Parathyroid adenoma (tissue), 2 donors: ENCODE results near the gene ZNF761.
A peak's percentile ranks its signal among the peaks of the same experiment; 100 is the strongest.

Experiments used
- H2AFZ ChIP-seq: fragments of 300-600 bp; sonication (generic); one replicate; pipeline ENCODE4 v1.7.0; 2017; ENCODE audit warnings: antibody characterized with exemption, mild to moderate bottlenecking
- H3K27ac ChIP-seq: fragments of 300-600 bp; sonication (generic); one replicate; pipeline ENCODE4 v1.7.0; 2017
- H3K27me3 ChIP-seq: fragments of 300-600 bp; sonication (generic); one replicate; pipeline ENCODE4 v1.7.0; 2017; ENCODE audit warnings: low read length; ENCODE audit not compliant: control insufficient read depth, insufficient read depth
- H3K36me3 ChIP-seq: fragments of 300-600 bp; sonication (generic); one replicate; pipeline ENCODE4 v1.7.0; 2017; ENCODE audit warnings: low read length; ENCODE audit not compliant: control insufficient read depth, insufficient read depth
- H3K4me1 ChIP-seq: fragments of 300-600 bp; sonication (generic); one replicate; pipeline ENCODE4 v1.7.0; 2017; ENCODE audit warnings: control low read depth
- H3K4me2 ChIP-seq: fragments of 300-600 bp; sonication (generic); one replicate; pipeline ENCODE4 v1.7.0; 2017; ENCODE audit warnings: low read length
- H3K4me3 ChIP-seq: fragments of 300-600 bp; sonication (generic); one replicate; pipeline ENCODE4 v1.7.0; 2017; ENCODE audit warnings: low read depth, low read length
- H3K79me2 ChIP-seq: fragments of 300-600 bp; sonication (generic); one replicate; pipeline ENCODE4 v1.7.0; 2017; ENCODE audit warnings: control low read depth
- H3K9ac ChIP-seq: fragments of 300-600 bp; sonication (generic); one replicate; pipeline ENCODE4 v1.7.0; 2017; ENCODE audit warnings: mild to moderate bottlenecking
- H3K9me3 ChIP-seq: fragments of 300-600 bp; sonication (generic); one replicate; pipeline ENCODE4 v1.7.0; 2017; ENCODE audit warnings: low read length; ENCODE audit not compliant: control insufficient read depth
- CTCF ChIP-seq: fragments of 300-600 bp; sonication (generic); IDR thresholded peaks from one replicate; pipeline ENCODE4 v1.7.0; 2017; ENCODE audit warnings: antibody characterized with exemption, mild to moderate bottlenecking
- donor health status: primary hyperparathyroidism.

Gene ZNF761

GRCh38 chr19:53431399-53432087 is at the start of gene ZNF761:
Gene ZNF761, plus strand, starts transcription at chr19:53431984. Its CDS starts 15,285 bp downstream, at chr19:53447269.
- Histone ChIP-seq H3K36me3 (no peaks in the 10 kb centered on the region), H3K9ac (peak within 1 kb of the TSS; percentile 14)
- peak; percentile 48 for TF ChIP-seq CTCF

GRCh38 chr19:53388168-53388567 is 43.6 kb upstream of the ZNF761 start:
- no peak overlapping the region for H3K4me3 ChIP-seq
- H3K36me3 ChIP-seq, result no peaks in the 10 kb centered on the region
- no peak for TF ChIP-seq CTCF
- H3K9me3 ChIP-seq, result no peaks in the 10 kb centered on the region
- peaks cover 2% of the 10 kb centered on the region for H3K79me2 ChIP-seq
- H3K27me3 ChIP-seq, result no peaks in the 10 kb centered on the region
- no peak overlapping the region for H3K4me2 ChIP-seq
- H3K9ac ChIP-seq, result no peak overlapping the region
- no peak overlapping the region for H2AFZ ChIP-seq
- H3K27ac ChIP-seq, result no peak overlapping the region
- H3K4me1 ChIP-seq, result no peaks in the 10 kb centered on the region

More at GRCh38 chr19:53431399-53432087, at the start of gene ZNF761:
- H3K27ac ChIP-seq, result peak within 1 kb of the TSS; percentile 81
- peak within 1 kb of the TSS; percentile 91 for H3K4me2 ChIP-seq
- peak within 1 kb of the TSS; percentile 88 for H2AFZ ChIP-seq
- peaks cover 12% of the 10 kb centered on the region for H3K79me2 ChIP-seq
- no peaks in the 10 kb centered on the region for H3K9me3 ChIP-seq
- no peaks in the 10 kb centered on the region for H3K27me3 ChIP-seq
- H3K4me1 ChIP-seq, result peaks cover 10% of the 10 kb centered on the region
- H3K4me3 ChIP-seq, result peak within 1 kb of the TSS; percentile 77

GRCh38 chr19:53388904-53389303 is 42.9 kb upstream of the ZNF761 start:
- Histone ChIP-seq H3K79me2 (peaks cover 2% of the 10 kb centered on the region), H3K9ac (no peak overlapping the region), H3K36me3 (no peaks in the 10 kb centered on the region), H3K27me3 (no peaks in the 10 kb centered on the region), H3K4me1 (peaks cover 1% of the 10 kb centered on the region), H3K9me3 (no peaks in the 10 kb centered on the region), H3K4me3 (no peak overlapping the region), H3K27ac (no peak overlapping the region), H2AFZ (no peak overlapping the region), H3K4me2 (no peak overlapping the region)
- TF ChIP-seq CTCF, result no peak

GRCh38 chr19:53389571-53389970 is 42.2 kb upstream of the ZNF761 start:
- Histone ChIP-seq H3K79me2 (peaks cover 2% of the 10 kb centered on the region), H2AFZ (no peak overlapping the region), H3K27me3 (no peaks in the 10 kb centered on the region), H3K9ac (no peak overlapping the region), H3K9me3 (no peaks in the 10 kb centered on the region), H3K36me3 (no peaks in the 10 kb centered on the region), H3K4me2 (no peak overlapping the region), H3K4me3 (no peak overlapping the region), H3K4me1 (peaks cover 4% of the 10 kb centered on the region), H3K27ac (no peak overlapping the region)
- no peak for TF ChIP-seq CTCF

- Histone ChIP-seq H3K79me2 (peaks cover 2% of the 10 kb centered on the region), H3K36me3 (no peaks in the 10 kb centered on the region), H3K27me3 (no peaks in the 10 kb centered on the region), H3K4me1 (peaks cover 4% of the 10 kb centered on the region), H3K9ac (no peak overlapping the region), H3K27ac (no peak overlapping the region), H3K9me3 (no peaks in the 10 kb centered on the region), H2AFZ (no peak overlapping the region), H3K4me2 (no peak overlapping the region), H3K4me3 (no peak overlapping the region)
- no peak for TF ChIP-seq CTCF
Observed at GRCh38 chr19:53389978-53390377, 41.8 kb upstream of the ZNF761 start.
